Neural crest cell (in vitro differentiated cells): Measurements from ENCODE around the gene SCN4B. TPM values are rescaled to one million over a fixed set of nuclear protein-coding genes. Genes with fewer than 3 reads are reported as not detected.

Experiments used
- DNase-seq: peaks from one replicate; pipeline ENCODE4 v3.0.0; 2021; ENCODE audit warnings: low read depth, mixed read lengths, low spot score
- H3K27ac Mint-ChIP-seq: one replicate; pipeline ENCODE4 v1.8.0; 2021; ENCODE audit warnings: mild to moderate bottlenecking, mixed read lengths; ENCODE audit not compliant: unreplicated experiment
- H3K27me3 Mint-ChIP-seq: 2 replicates; pipeline ENCODE4 v1.8.0; 2021; ENCODE audit warnings: low read depth, mild to moderate bottlenecking, mixed read lengths
- H3K36me3 Mint-ChIP-seq: 2 replicates; pipeline ENCODE4 v1.8.0; 2021; ENCODE audit warnings: low read depth, mild to moderate bottlenecking, mixed read lengths
- H3K4me1 Mint-ChIP-seq: 2 replicates; pipeline ENCODE4 v1.8.0; 2021; ENCODE audit warnings: mixed read lengths
- H3K4me3 Mint-ChIP-seq: one replicate; pipeline ENCODE4 v1.8.0; 2021; ENCODE audit warnings: mild to moderate bottlenecking, mixed read lengths
- H3K9me3 Mint-ChIP-seq: 2 replicates; pipeline ENCODE4 v1.8.0; 2021; ENCODE audit warnings: mixed read lengths
- CTCF ChIP-seq: fragments of 200-600 bp; sonication (generic); conservative IDR thresholded peaks from 2 replicates; pipeline ENCODE4 v1.5.0; 2021; ENCODE audit warnings: antibody characterized with exemption, mild to moderate bottlenecking
- total RNA-seq: library from RNA; stranded (reverse); gene quantifications from 2 replicates; pipeline ENCODE4 v1.2.1, GENCODE V29; 2021

The SCN4B gene
- total RNA-seq, 1 donor from 2014 or later = 2.0 TPM

DNA sequence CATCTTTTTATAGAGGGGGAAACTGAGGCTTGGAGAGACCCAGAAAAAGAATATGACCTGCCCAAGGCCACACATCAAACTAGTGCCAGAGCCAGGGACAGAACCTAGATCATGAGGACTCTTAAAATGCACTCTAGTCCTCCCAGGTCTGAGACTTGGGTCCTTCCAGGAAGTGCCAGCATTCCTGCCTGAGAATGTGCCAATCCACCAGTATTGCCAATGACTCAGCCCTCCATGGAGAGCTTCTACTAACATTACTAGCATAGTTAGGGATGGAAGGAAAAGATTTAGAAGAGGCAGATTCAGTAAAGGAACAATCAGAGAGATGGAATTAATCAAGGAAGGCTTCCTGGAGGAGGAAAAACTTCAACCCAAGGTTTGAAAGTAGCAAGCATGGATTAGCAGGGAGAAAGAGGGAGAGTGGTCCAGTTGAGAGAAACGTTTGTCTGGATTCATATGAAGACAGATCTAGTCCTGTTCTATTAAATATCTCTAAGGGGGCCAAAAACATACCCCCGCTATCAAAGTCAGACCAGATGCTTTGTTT lies 45.8 kb downstream of the SCN4B start:
- no peak for DNase-seq
- H3K9me3 Mint-ChIP-seq = no peaks in the 10 kb centered on the region
- no peaks in the 10 kb centered on the region for H3K27me3 Mint-ChIP-seq
- no peaks in the 10 kb centered on the region for H3K36me3 Mint-ChIP-seq
- H3K4me1 Mint-ChIP-seq = peaks cover 6% of the 10 kb centered on the region
- TF ChIP-seq CTCF = no peak
- no peak overlapping the region for H3K4me3 Mint-ChIP-seq
- no peak overlapping the region for H3K27ac Mint-ChIP-seq

DNA sequence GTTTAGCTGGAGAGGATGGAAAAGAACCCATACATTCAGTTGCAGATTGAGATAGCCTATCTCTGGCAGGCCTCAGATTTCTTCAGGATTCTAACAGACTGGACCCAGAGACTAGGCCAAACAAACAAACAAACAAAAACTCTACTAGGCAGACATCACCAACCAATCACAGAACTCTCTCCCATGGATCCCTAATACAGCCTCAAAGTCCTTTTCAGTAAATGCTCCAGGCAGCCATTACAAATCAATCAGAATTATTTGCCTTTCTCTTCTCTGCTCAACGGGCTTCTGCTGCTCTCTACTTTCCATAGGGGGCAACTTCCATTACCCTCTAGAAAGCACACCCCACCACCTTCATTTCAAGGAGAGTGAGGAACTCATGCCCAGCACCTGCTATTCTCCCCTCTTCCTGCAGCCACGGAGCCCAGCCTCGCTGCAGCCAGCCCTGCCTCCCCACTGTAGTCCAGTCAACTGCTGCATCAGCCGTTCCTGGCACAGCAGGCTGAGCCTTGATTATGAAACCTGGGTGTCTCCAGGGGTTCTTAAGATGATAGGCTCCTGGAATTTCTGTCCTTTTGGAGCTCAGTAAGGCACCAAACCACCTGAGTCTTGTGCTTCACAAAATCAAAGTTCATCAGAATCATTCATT lies 46.8 kb downstream of the SCN4B start:
- Mint-ChIP-seq H3K27ac (no peak overlapping the region), H3K36me3 (no peaks in the 10 kb centered on the region), H3K9me3 (no peaks in the 10 kb centered on the region), H3K4me1 (peaks cover 10% of the 10 kb centered on the region), H3K27me3 (no peaks in the 10 kb centered on the region), H3K4me3 (no peak overlapping the region)
- no peak for DNase-seq
- TF ChIP-seq CTCF = no peak

GRCh38 chr11:118104491-118104890 lies 48.1 kb downstream of the SCN4B start:
- Mint-ChIP-seq H3K4me3 (no peak overlapping the region), H3K27me3 (no peaks in the 10 kb centered on the region), H3K27ac (no peak overlapping the region), H3K4me1 (peaks cover 16% of the 10 kb centered on the region), H3K9me3 (no peaks in the 10 kb centered on the region), H3K36me3 (no peaks in the 10 kb centered on the region)
- no peak for TF ChIP-seq CTCF
- DNase-seq = no peak

GRCh38 chr11:118102721-118103261 lies 49.8 kb downstream of the SCN4B start:
- Mint-ChIP-seq H3K9me3 (no peaks in the 10 kb centered on the region), H3K27me3 (no peaks in the 10 kb centered on the region), H3K27ac (no peak overlapping the region), H3K36me3 (no peaks in the 10 kb centered on the region), H3K4me3 (no peak overlapping the region), H3K4me1 (peaks cover 30% of the 10 kb centered on the region)
- DNase-seq = no peak
- TF ChIP-seq CTCF = no peak

- no peaks in the 10 kb centered on the region for H3K36me3 Mint-ChIP-seq
- H3K27ac Mint-ChIP-seq = no peak overlapping the region
- no peak for TF ChIP-seq CTCF
- DNase-seq = no peak
- no peaks in the 10 kb centered on the region for H3K27me3 Mint-ChIP-seq
- no peak overlapping the region for H3K4me3 Mint-ChIP-seq
- peaks cover 30% of the 10 kb centered on the region for H3K4me1 Mint-ChIP-seq
- no peaks in the 10 kb centered on the region for H3K9me3 Mint-ChIP-seq
These were observed 51.9 kb downstream of the SCN4B start for GRCh38 chr11:118100691-118101232.
